Skeletal muscle satellite cell (primary cell): Measurements from ENCODE around the gene ORC3. TPM values are rescaled to one million over a fixed set of nuclear protein-coding genes. Genes with fewer than 3 reads are reported as not detected.

Experiments used
- H3K27me3 ChIP-seq: 2 replicates; pipeline ENCODE4 v1.7.0; 2013; ENCODE audit warnings: low read length; ENCODE audit not compliant: control insufficient read depth, insufficient read depth
- H3K36me3 ChIP-seq: 2 replicates; pipeline ENCODE4 v1.7.0; 2013; ENCODE audit warnings: mild to moderate bottlenecking, control low read depth, low read length; ENCODE audit not compliant: insufficient read depth
- H3K4me1 ChIP-seq: 2 replicates; pipeline ENCODE4 v1.7.0; 2013; ENCODE audit warnings: low read length; ENCODE audit not compliant: control insufficient read depth, insufficient read depth
- H3K4me2 ChIP-seq: 2 replicates; pipeline ENCODE4 v1.7.0; 2013; ENCODE audit warnings: mild to moderate bottlenecking, low read length
- H3K4me3 ChIP-seq: 2 replicates; pipeline ENCODE4 v1.7.0; 2013; ENCODE audit warnings: low read length
- H3K9ac ChIP-seq: 2 replicates; pipeline ENCODE4 v1.7.0; 2013; ENCODE audit warnings: mild to moderate bottlenecking, low read depth, low read length, moderate library complexity
- H3K9me3 ChIP-seq: replicated peaks from 2 replicates; pipeline ENCODE4 v1.7.0; 2013; ENCODE audit warnings: mild to moderate bottlenecking, control low read depth, low read length
- total RNA-seq: library from RNA; depleted of rRNA; stranded (reverse); fragments of >200 nt; gene quantifications from 2 replicates; pipeline ENCODE4 v1.2.3, GENCODE V29; 2012; rRNA removed

The ORC3 gene
- total RNA-seq: 33.2 and 35.7 TPM in 2 replicates

- H3K4me1 ChIP-seq: peaks cover 16% of the 10 kb centered on the region
- peak within 1 kb of the TSS; percentile 96 for H3K9ac ChIP-seq
- peaks cover 4% of the 10 kb centered on the region for H3K36me3 ChIP-seq
- H3K9me3 ChIP-seq: no peaks in the 10 kb centered on the region
- H3K4me3 ChIP-seq: peak within 1 kb of the TSS; percentile 96
- H3K27me3 ChIP-seq: no peaks in the 10 kb centered on the region
- peak within 1 kb of the TSS; percentile 83 for H3K4me2 ChIP-seq
Measured at GRCh38 chr6:87589693-87590416, at the start of gene ORC3, which contains the start of gene RARS2. Gene ORC3, plus strand, starts transcription at chr6:87590135. Its CDS starts 34 bp downstream, at chr6:87590169. Gene RARS2, minus strand, starts transcription at chr6:87589987. Its CDS starts 30 bp downstream, at chr6:87589957.

- H3K27me3 ChIP-seq: no peaks in the 10 kb centered on the region
- no peaks in the 10 kb centered on the region for H3K9me3 ChIP-seq
- H3K36me3 ChIP-seq: peaks cover 45% of the 10 kb centered on the region
- H3K9ac ChIP-seq: no peak overlapping the region
- no peaks in the 10 kb centered on the region for H3K4me1 ChIP-seq
- H3K4me3 ChIP-seq: no peak overlapping the region
- no peak overlapping the region for H3K4me2 ChIP-seq
Measured at GRCh38 chr6:87540539-87540938, 49.4 kb upstream of the ORC3 start.

- H3K36me3 ChIP-seq: peaks cover 45% of the 10 kb centered on the region
- no peak overlapping the region for H3K4me2 ChIP-seq
- no peak overlapping the region for H3K4me3 ChIP-seq
- no peaks in the 10 kb centered on the region for H3K27me3 ChIP-seq
- no peaks in the 10 kb centered on the region for H3K9me3 ChIP-seq
- no peaks in the 10 kb centered on the region for H3K4me1 ChIP-seq
- no peak overlapping the region for H3K9ac ChIP-seq
Measured at GRCh38 chr6:87541041-87541440, 48.9 kb upstream of the ORC3 start.

- Histone ChIP-seq H3K9me3 (no peaks in the 10 kb centered on the region), H3K4me3 (no peak overlapping the region), H3K27me3 (no peaks in the 10 kb centered on the region), H3K4me2 (no peak overlapping the region), H3K36me3 (peaks cover 52% of the 10 kb centered on the region), H3K4me1 (no peaks in the 10 kb centered on the region), H3K9ac (no peak overlapping the region)
Measured at GRCh38 chr6:87541744-87542143, 48.2 kb upstream of the ORC3 start.

- Histone ChIP-seq H3K4me1 (no peaks in the 10 kb centered on the region), H3K36me3 (peaks cover 62% of the 10 kb centered on the region), H3K9ac (no peak overlapping the region), H3K4me3 (no peak overlapping the region), H3K4me2 (no peak overlapping the region), H3K9me3 (no peaks in the 10 kb centered on the region), H3K27me3 (no peaks in the 10 kb centered on the region)
Measured at GRCh38 chr6:87543696-87544473, 46.0 kb upstream of the ORC3 start.

GRCh38 chr6:87544474-87544735 lies 45.5 kb upstream of the ORC3 start:
- H3K36me3 ChIP-seq: peaks cover 60% of the 10 kb centered on the region
- no peaks in the 10 kb centered on the region for H3K9me3 ChIP-seq
- no peak overlapping the region for H3K9ac ChIP-seq
- H3K4me1 ChIP-seq: no peaks in the 10 kb centered on the region
- no peaks in the 10 kb centered on the region for H3K27me3 ChIP-seq
- H3K4me2 ChIP-seq: no peak overlapping the region
- H3K4me3 ChIP-seq: no peak overlapping the region

- Histone ChIP-seq H3K36me3 (peaks cover 47% of the 10 kb centered on the region), H3K4me1 (no peaks in the 10 kb centered on the region), H3K27me3 (no peaks in the 10 kb centered on the region), H3K4me2 (no peak overlapping the region), H3K9ac (no peak overlapping the region), H3K9me3 (no peaks in the 10 kb centered on the region), H3K4me3 (no peak overlapping the region)
Measured at GRCh38 chr6:87551799-87552198, 38.1 kb upstream of the ORC3 start.

- Histone ChIP-seq H3K9me3 (no peaks in the 10 kb centered on the region), H3K4me2 (no peak overlapping the region), H3K4me3 (no peak overlapping the region), H3K9ac (no peak overlapping the region), H3K27me3 (no peaks in the 10 kb centered on the region), H3K36me3 (peaks cover 45% of the 10 kb centered on the region), H3K4me1 (no peaks in the 10 kb centered on the region)
Measured at GRCh38 chr6:87553159-87553765, 36.7 kb upstream of the ORC3 start.

GRCh38 chr6:87555506-87555905 lies 34.4 kb upstream of the ORC3 start:
- Histone ChIP-seq H3K4me3 (no peak overlapping the region), H3K9me3 (no peaks in the 10 kb centered on the region), H3K4me1 (no peaks in the 10 kb centered on the region), H3K27me3 (no peaks in the 10 kb centered on the region), H3K9ac (no peak overlapping the region), H3K4me2 (no peak overlapping the region), H3K36me3 (peaks cover 34% of the 10 kb centered on the region)

GRCh38 chr6:87558446-87558845 lies 31.5 kb upstream of the ORC3 start:
- H3K9me3 ChIP-seq: no peaks in the 10 kb centered on the region
- H3K27me3 ChIP-seq: no peaks in the 10 kb centered on the region
- H3K9ac ChIP-seq: no peak overlapping the region
- H3K4me2 ChIP-seq: no peak overlapping the region
- H3K36me3 ChIP-seq: peaks cover 52% of the 10 kb centered on the region
- no peaks in the 10 kb centered on the region for H3K4me1 ChIP-seq
- H3K4me3 ChIP-seq: no peak overlapping the region

- Histone ChIP-seq H3K4me3 (no peak overlapping the region), H3K27me3 (no peaks in the 10 kb centered on the region), H3K9ac (no peak overlapping the region), H3K4me2 (no peak overlapping the region), H3K4me1 (no peaks in the 10 kb centered on the region), H3K36me3 (peaks cover 50% of the 10 kb centered on the region), H3K9me3 (no peaks in the 10 kb centered on the region)
Measured at GRCh38 chr6:87561017-87561416, 28.9 kb upstream of the ORC3 start.
